K562 (cell line): ENCODE results near the gene ORMDL1. TPM values are rescaled to one million over a fixed set of nuclear protein-coding genes. Genes with fewer than 3 reads are reported as not detected.

Experiments used
- ATAC-seq: fragments of 200-7000 bp; cut with Tn5 transposase; 3 replicates; pipeline ENCODE4 v1.9.1; 2020; ENCODE audit warnings: moderate library complexity
- BruUV-seq: library from RNA; stranded (reverse); fragments of 400-500 nt; replicated peaks from 2 replicates; lab custom pipeline; 2021; lab: Mats Ljungman, UMichigan
- CTCF ChIA-PET: fragments of 300-600 bp; formaldehyde crosslinking; extraction: SDS; loops from one replicate; lab custom pipeline; 2021; ENCODE audit warnings: low intra/inter-chr PET ratio; lab: Yijun Ruan, JAX
- POLR2A ChIA-PET: fragments of 300-600, 350-650 bp; sonication (Branson Sonifier 250); formaldehyde crosslinking; extraction: SDS; loops from one replicate; lab custom pipeline; 2021; ENCODE audit warnings: antibody characterized with exemption, inconsistent platforms; lab: Yijun Ruan, JAX
- DNase-seq, 4 experiments: peaks; one replicate each; pipeline versions ENCODE4 v3.0.0 to v3.0.0-alpha.2; 2011 to 2018; ENCODE audit warnings: low spot score in 3 of 4, mixed read lengths in 3 of 4; ENCODE audit errors: extremely low read depth in 1 of 4
- FAIRE-seq: peaks from 2 replicates; lab custom pipeline; 2011; peaks lifted over from hg19 to GRCh38; lab: Jason Lieb, UNC
- H2AFZ ChIP-seq: 2 replicates; pipeline ENCODE4 v1.6.0; 2011; ENCODE audit warnings: low read depth, low read length, control low read depth, inconsistent platforms
- H3K27ac ChIP-seq: fragments of 200-600 bp; 3 replicates; pipeline ENCODE4 v1.8.0; 2011; ENCODE audit warnings: low read depth, mild to moderate bottlenecking, control low read depth, inconsistent platforms, low read length, moderate library complexity, mixed read lengths; ENCODE audit errors: extremely low read depth
- H3K27me3 ChIP-seq, 2 experiments: fragments of 300-600 bp in 1 of 2; 2 replicates in 1 of 2; 3 replicates in 1 of 2; pipeline versions ENCODE4 v1.6.0 to v1.8.0; 2011; ENCODE audit warnings: inconsistent platforms in 2 of 2, low read length in 2 of 2, mild to moderate bottlenecking in 1 of 2, mixed read lengths in 1 of 2, moderate library complexity in 1 of 2; ENCODE audit not compliant: control insufficient read depth in 2 of 2, insufficient read depth in 2 of 2
- H3K36me3 ChIP-seq: fragments of 300-600 bp; 3 replicates; pipeline ENCODE4 v1.8.0; 2011; ENCODE audit warnings: mild to moderate bottlenecking, low read length, inconsistent platforms; ENCODE audit not compliant: control insufficient read depth, insufficient read depth
- H3K4me1 ChIP-seq, 2 experiments: fragments of 200-600 bp in 1 of 2; replicated peaks in 1 of 2; 2 replicates in 1 of 2; 3 replicates in 1 of 2; pipeline versions ENCODE4 v1.5.1 to v1.8.0; 2011; ENCODE audit warnings: inconsistent platforms in 2 of 2, low read length in 2 of 2, mild to moderate bottlenecking in 1 of 2, mixed read lengths in 1 of 2, moderate library complexity in 1 of 2; ENCODE audit not compliant: control insufficient read depth in 2 of 2, insufficient read depth in 2 of 2
- H3K4me2 ChIP-seq: 2 replicates; pipeline ENCODE4 v1.6.1; 2011; ENCODE audit warnings: low read length, control low read depth, inconsistent platforms, mixed read lengths; ENCODE audit not compliant: insufficient read depth
- H3K4me3 ChIP-seq: fragments of 200-600 bp; sonication (generic), shearing (Covaris generic); 2 replicates; pipeline ENCODE4 v1.5.1; 2016; ENCODE audit warnings: control low read depth, inconsistent platforms
- H3K79me2 ChIP-seq: fragments of 200-600 bp; 3 replicates; pipeline ENCODE4 v1.8.0; 2011; ENCODE audit warnings: low read length, inconsistent platforms; ENCODE audit not compliant: control insufficient read depth, insufficient read depth
- H3K9ac ChIP-seq, 2 experiments: 2 replicates each; pipeline versions ENCODE4 v1.6.0 to v1.6.1; 2011; ENCODE audit warnings: low read depth in 2 of 2, low read length in 2 of 2, control low read depth in 1 of 2, inconsistent platforms in 1 of 2, mild to moderate bottlenecking in 1 of 2, mixed read lengths in 1 of 2; ENCODE audit not compliant: insufficient read depth in 1 of 2
- H3K9me1 ChIP-seq: one replicate; pipeline ENCODE4 v1.6.0; 2011; ENCODE audit warnings: inconsistent platforms, mild to moderate bottlenecking, low read length, moderate library complexity; ENCODE audit not compliant: control insufficient read depth, insufficient read depth
- H3K9me3 ChIP-seq: replicated peaks from 2 replicates; pipeline ENCODE4 v1.5.1; 2011; ENCODE audit warnings: low read depth, low read length, inconsistent platforms; ENCODE audit not compliant: control insufficient read depth, insufficient read depth
- H4K20me1 ChIP-seq: replicated peaks from 2 replicates; pipeline ENCODE4 v1.6.1; 2011; ENCODE audit warnings: low read length, inconsistent platforms, mixed read lengths; ENCODE audit not compliant: control insufficient read depth, insufficient read depth
- HNRNPLL ChIP-seq: fragments of 200-400 bp; formaldehyde crosslinking; IDR thresholded peaks from 2 replicates; pipeline ENCODE4 v1.6.1; 2017; ENCODE audit warnings: low read length, low read depth, mild to moderate bottlenecking; ENCODE audit not compliant: poor library complexity, severe bottlenecking
- MECOM ChIP-seq: fragments of 250-450 bp; sonication (Bioruptor Pico); IDR thresholded peaks from 2 replicates; pipeline ENCODE4 v1.8.0; 2022; ENCODE audit warnings: inconsistent platforms
- RAD21 ChIP-seq, 2 experiments: fragments of 250-450 bp in 1 of 2; fragments of 450-650 bp in 1 of 2; sonication (Bioruptor Pico) in 1 of 2; formaldehyde crosslinking in 1 of 2; IDR thresholded peaks in 1 of 2; conservative IDR thresholded peaks in 1 of 2; 2 replicates each; pipeline versions ENCODE4 v1.4.0 to v1.8.0; 2020 to 2022; ENCODE audit warnings: mild to moderate bottlenecking in 2 of 2, moderate library complexity in 1 of 2
- WGBS: fragments of 100-300 bp; shearing (Covaris generic); methylation state at CpG from one replicate; pipeline ENCODE4 v1.1.6; 2016; ENCODE audit warnings: low coverage, mixed read lengths; ENCODE audit not compliant: insufficient coverage; ENCODE audit errors: missing lambda C conversion rate; 5-methylcytosine and 5-hydroxymethylcytosine counted together
- in situ Hi-C: fragments of 300-500 bp; cut with MboI; formaldehyde crosslinking; loops from 4 replicates; pipeline ENCODE4 v1.15.0; 2018; ENCODE audit warnings: inconsistent platforms, mixed read lengths
- intact Hi-C: fragments of 100-400 bp; cut with micrococcal nuclease; formaldehyde crosslinking; loops from 2 replicates; pipeline ENCODE4 v1.14.2; 2022
- polyA plus RNA-seq, 8 experiments: library from polyadenylated mRNA; depleted of rRNA in 4 of 8; stranded (reverse) in 5 of 8; unstranded in 3 of 8; fragments of >200 nt; fragmentation: Nextera tagmentation in 2 of 8; fragmentation: Illumina TruSeq in 1 of 8; extraction: Ambion mirVana in 2 of 8; extraction: Trizol in 1 of 8; gene quantifications; 2 replicates each; pipeline versions ENCODE4 v1.2.1 to v1.2.3, GENCODE V29; 2011 to 2014; ENCODE audit warnings: inconsistent platforms in 1 of 8, missing spikeins in 1 of 8
- total RNA-seq, 7 experiments: library from RNA; depleted of rRNA in 6 of 7; stranded (reverse); fragments of >200 nt in 6 of 7; fragmentation: Illumina TruSeq in 2 of 7; extraction: Trizol in 2 of 7; gene quantifications; 2 replicates each; pipeline versions ENCODE4 v1.2.1 to v1.2.3, GENCODE V29; 2011 to 2021; ENCODE audit warnings: low replicate concordance in 1 of 7
- TF ChIP-seq, protein P1 (sequence below), 2 experiments: fragments of 450-650 bp in 1 of 2; sonication (generic) in 1 of 2; formaldehyde crosslinking in 1 of 2; IDR thresholded peaks; 2 replicates each; pipeline versions ENCODE4 v1.7.1 to v1.9.0; 2016 to 2022; ENCODE audit warnings: inconsistent platforms in 1 of 2, mild to moderate bottlenecking in 1 of 2, missing genetic modification reagents in 1 of 2

Gene ORMDL1
- total and polyA plus RNA-seq, 9 of the 15 experiments (the other 6 are each of a cell fraction or from before 2014, with no cell fraction given): 35.1 to 74.2 (median 50.0) TPM

DNA sequence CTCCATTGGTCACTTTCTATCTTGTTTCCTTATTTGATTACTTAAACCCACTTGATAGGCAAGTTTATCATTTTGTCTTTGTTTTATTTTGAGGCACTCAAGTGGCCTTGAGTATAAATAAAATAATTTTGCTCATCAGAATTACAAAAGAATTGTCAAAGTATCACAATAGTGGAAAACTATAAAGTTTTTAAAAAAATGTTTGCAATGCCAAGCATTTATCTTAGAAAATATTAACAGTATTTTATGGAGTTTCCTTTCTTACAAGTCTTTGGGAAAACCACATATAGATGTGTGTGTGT, 14.8 kb upstream of the ORMDL1 start:
- H3K9ac ChIP-seq: no peak overlapping the region
- peaks cover 65% of the 10 kb centered on the region for H3K36me3 ChIP-seq
- no peak for ATAC-seq
- in situ Hi-C loops: no loop called here
- ChIA-PET POLR2A (no interaction called here), CTCF (interaction anchor here (0.6 to 1.3 kb wide), 5 partner anchors 271 to 1005 kb away, joined by 3 to 9 read pairs (median 4); no protein-coding TSS in a partner anchor)
- H3K4me1 ChIP-seq: no peaks in the 10 kb centered on the region
- H2AFZ ChIP-seq: no peak overlapping the region
- H4K20me1 ChIP-seq: no peaks in the 10 kb centered on the region
- TF ChIP-seq HNRNPLL: no peak
- H3K9me1 ChIP-seq: no peaks in the 10 kb centered on the region
- FAIRE-seq: no peak
- H3K9me3 ChIP-seq: no peaks in the 10 kb centered on the region
- no peak for DNase-seq
- H3K4me3 ChIP-seq: no peak overlapping the region
- intact Hi-C loops: loop anchor here (5.0 kb wide), 1 partner anchor 268 kb away; no protein-coding TSS in a partner anchor
- H3K27ac ChIP-seq: no peak overlapping the region
- no peak overlapping the region for H3K4me2 ChIP-seq
- no peaks in the 10 kb centered on the region; the same call in 2 of the 3 replicates for H3K79me2 ChIP-seq
- no TSS peak for BruUV-seq
- no peaks in the 10 kb centered on the region for H3K27me3 ChIP-seq

DNA sequence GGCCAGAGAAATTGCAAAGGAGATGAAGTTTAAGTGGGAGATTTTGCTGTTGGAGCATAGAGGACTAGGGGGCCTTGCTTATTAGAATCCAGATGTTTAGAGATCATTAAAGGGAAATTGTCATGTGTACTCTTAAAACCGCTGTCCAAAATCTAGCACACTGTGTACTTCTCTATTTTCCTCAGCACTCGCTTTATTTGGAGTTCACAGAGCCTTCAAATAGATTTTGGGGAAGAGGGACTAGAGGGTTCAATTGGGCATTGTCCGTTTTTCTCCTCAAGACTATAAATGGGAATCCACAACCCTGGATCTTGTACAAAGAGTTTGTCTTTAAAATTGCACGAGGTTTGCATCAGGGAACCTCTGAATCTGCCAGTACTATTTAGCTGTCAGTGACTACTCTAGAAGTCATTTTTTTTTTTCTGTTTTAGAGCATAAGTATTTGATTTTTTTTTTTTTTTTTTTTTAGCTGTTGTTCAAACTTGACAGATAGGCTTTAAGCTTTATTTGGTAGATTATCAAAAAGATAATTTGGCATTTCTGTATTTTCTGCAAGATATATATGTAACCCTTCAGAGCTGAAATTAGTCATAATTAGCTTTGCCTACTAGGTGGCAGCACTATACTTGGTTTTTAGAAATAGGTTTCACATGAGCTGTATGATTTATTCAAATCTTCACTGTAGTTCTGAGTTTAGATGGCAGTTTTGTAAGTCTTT, 14.3 kb upstream of the ORMDL1 start:
- H3K79me2 ChIP-seq: no peaks in the 10 kb centered on the region; the same call in 2 of the 3 replicates
- DNase-seq (no peak), ATAC-seq (peak; percentile 74), FAIRE-seq (peak; percentile 15)
- BruUV-seq: no TSS peak
- H3K36me3 ChIP-seq: peaks cover 65% of the 10 kb centered on the region
- H3K9me1 ChIP-seq: no peaks in the 10 kb centered on the region
- in situ Hi-C loops (no loop called here), intact Hi-C loops (loop anchor here (5.0 kb wide), 1 partner anchor 269 kb away; no protein-coding TSS in a partner anchor)
- no peaks in the 10 kb centered on the region for H4K20me1 ChIP-seq
- no peaks in the 10 kb centered on the region for H3K9me3 ChIP-seq
- POLR2A ChIA-PET: no interaction called here
- no peaks in the 10 kb centered on the region for H3K4me1 ChIP-seq
- H3K27me3 ChIP-seq: no peaks in the 10 kb centered on the region
- no peak overlapping the region for H3K27ac ChIP-seq
- CTCF ChIA-PET: interaction anchor here (0.6 to 1.3 kb wide), 8 partner anchors 40 to 1006 kb away, joined by 3 to 9 read pairs (median 4); a partner anchor contains a TSS
- H3K4me2 ChIP-seq: no peak overlapping the region
- no peak overlapping the region for H3K4me3 ChIP-seq
- no peak overlapping the region for H3K9ac ChIP-seq
- H2AFZ ChIP-seq: no peak overlapping the region
- WGBS: 74% methylated on average over 4 of the region's 4 CpGs
- TF ChIP-seq MECOM (CRISPR knock-in tag) (no peak), RAD21 (CRISPR knock-in tag; conservative IDR thresholded peaks at IDR 0.05 in 1 of 2, IDR thresholded peaks at IDR 0.05 in 1 of 2) (peak; percentile 18 to 49; a peak in 3 of 4 replicates)
- TF ChIP-seq, protein P1, sequence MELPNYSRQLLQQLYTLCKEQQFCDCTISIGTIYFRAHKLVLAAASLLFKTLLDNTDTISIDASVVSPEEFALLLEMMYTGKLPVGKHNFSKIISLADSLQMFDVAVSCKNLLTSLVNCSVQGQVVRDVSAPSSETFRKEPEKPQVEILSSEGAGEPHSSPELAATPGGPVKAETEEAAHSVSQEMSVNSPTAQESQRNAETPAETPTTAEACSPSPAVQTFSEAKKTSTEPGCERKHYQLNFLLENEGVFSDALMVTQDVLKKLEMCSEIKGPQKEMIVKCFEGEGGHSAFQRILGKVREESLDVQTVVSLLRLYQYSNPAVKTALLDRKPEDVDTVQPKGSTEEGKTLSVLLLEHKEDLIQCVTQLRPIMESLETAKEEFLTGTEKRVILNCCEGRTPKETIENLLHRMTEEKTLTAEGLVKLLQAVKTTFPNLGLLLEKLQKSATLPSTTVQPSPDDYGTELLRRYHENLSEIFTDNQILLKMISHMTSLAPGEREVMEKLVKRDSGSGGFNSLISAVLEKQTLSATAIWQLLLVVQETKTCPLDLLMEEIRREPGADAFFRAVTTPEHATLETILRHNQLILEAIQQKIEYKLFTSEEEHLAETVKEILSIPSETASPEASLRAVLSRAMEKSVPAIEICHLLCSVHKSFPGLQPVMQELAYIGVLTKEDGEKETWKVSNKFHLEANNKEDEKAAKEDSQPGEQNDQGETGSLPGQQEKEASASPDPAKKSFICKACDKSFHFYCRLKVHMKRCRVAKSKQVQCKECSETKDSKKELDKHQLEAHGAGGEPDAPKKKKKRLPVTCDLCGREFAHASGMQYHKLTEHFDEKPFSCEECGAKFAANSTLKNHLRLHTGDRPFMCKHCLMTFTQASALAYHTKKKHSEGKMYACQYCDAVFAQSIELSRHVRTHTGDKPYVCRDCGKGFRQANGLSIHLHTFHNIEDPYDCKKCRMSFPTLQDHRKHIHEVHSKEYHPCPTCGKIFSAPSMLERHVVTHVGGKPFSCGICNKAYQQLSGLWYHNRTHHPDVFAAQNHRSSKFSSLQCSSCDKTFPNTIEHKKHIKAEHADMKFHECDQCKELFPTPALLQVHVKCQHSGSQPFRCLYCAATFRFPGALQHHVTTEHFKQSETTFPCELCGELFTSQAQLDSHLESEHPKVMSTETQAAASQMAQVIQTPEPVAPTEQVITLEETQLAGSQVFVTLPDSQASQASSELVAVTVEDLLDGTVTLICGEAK (IDR thresholded peaks at IDR 0.05): no peak
- TF ChIP-seq, protein P1 (CRISPR knock-in tag; IDR thresholded peaks at IDR 0.05): no peak
